GM23338 (cell line): ENCODE results near the gene CYP4B1. TPM values are rescaled to one million over a fixed set of nuclear protein-coding genes. Genes with fewer than 3 reads are reported as not detected.

Source experiments
- ATAC-seq: fragments of 200-7000 bp; cut with Tn5 transposase; 3 replicates; pipeline ENCODE4 v1.9.1; 2020
- DNase-seq: peaks from one replicate; pipeline ENCODE4 v3.0.0-alpha.2; 2015; ENCODE audit warnings: low spot score
- H2AFZ ChIP-seq: fragments of 200-600 bp; sonication (generic); 2 replicates; pipeline ENCODE4 v1.8.0; 2016; ENCODE audit warnings: antibody characterized with exemption, mild to moderate bottlenecking, moderate library complexity
- H3F3A ChIP-seq: fragments of 200-600 bp; sonication (generic); replicated peaks from 2 replicates; pipeline ENCODE4 v1.8.0; 2017; ENCODE audit warnings: antibody characterized with exemption, mixed run types, low read depth
- H3K27ac ChIP-seq: fragments of 200-600 bp; sonication (generic); 2 replicates; pipeline ENCODE4 v1.6.1; 2016; ENCODE audit warnings: low read depth
- H3K27me3 ChIP-seq: fragments of 200-600 bp; sonication (generic); 2 replicates; pipeline ENCODE4 v1.8.0; 2016; ENCODE audit warnings: mild to moderate bottlenecking, mixed run types, moderate library complexity; ENCODE audit not compliant: insufficient read depth
- H3K36me3 ChIP-seq: fragments of 200-600 bp; sonication (generic); 2 replicates; pipeline ENCODE4 v1.8.0; 2016; ENCODE audit warnings: mild to moderate bottlenecking; ENCODE audit not compliant: insufficient read depth
- H3K4me1 ChIP-seq: fragments of 200-600 bp; sonication (generic); 2 replicates; pipeline ENCODE4 v1.8.0; 2016; ENCODE audit warnings: mild to moderate bottlenecking, moderate library complexity; ENCODE audit not compliant: insufficient read depth
- H3K4me2 ChIP-seq: fragments of 200-600 bp; sonication (generic); 2 replicates; pipeline ENCODE4 v1.7.1; 2017; ENCODE audit warnings: mixed run types
- H3K4me3 ChIP-seq: fragments of 200-600 bp; sonication (generic); 2 replicates; pipeline ENCODE4 v1.6.1; 2016; ENCODE audit warnings: mixed run types
- H3K79me2 ChIP-seq: fragments of 200-600 bp; sonication (generic); replicated peaks from 2 replicates; pipeline ENCODE4 v1.8.0; 2017; ENCODE audit warnings: mild to moderate bottlenecking; ENCODE audit not compliant: insufficient read depth
- H3K9me2 ChIP-seq: fragments of 200-600 bp; sonication (generic); 2 replicates; pipeline ENCODE4 v1.8.0; 2017; ENCODE audit not compliant: insufficient read depth
- H4K20me1 ChIP-seq: fragments of 200-600 bp; sonication (generic); replicated peaks from 2 replicates; pipeline ENCODE4 v1.8.0; 2017; ENCODE audit warnings: mild to moderate bottlenecking; ENCODE audit not compliant: insufficient read depth
- H3K27ac Mint-ChIP-seq: 2 replicates; pipeline ENCODE4 v1.8.0; 2020; ENCODE audit warnings: inconsistent platforms, mild to moderate bottlenecking, moderate library complexity, mixed read lengths
- H3K27me3 Mint-ChIP-seq: 3 replicates; pipeline ENCODE4 v1.8.0; 2022; ENCODE audit warnings: low read depth, mild to moderate bottlenecking, moderate library complexity, mixed read lengths, inconsistent platforms; ENCODE audit not compliant: insufficient read depth, poor library complexity
- H3K36me3 Mint-ChIP-seq: 3 replicates; pipeline ENCODE4 v1.8.0; 2021; ENCODE audit warnings: low read depth, mild to moderate bottlenecking, inconsistent platforms, moderate library complexity, mixed read lengths
- H3K4me1 Mint-ChIP-seq: 3 replicates; pipeline ENCODE4 v1.8.0; 2020; ENCODE audit warnings: mild to moderate bottlenecking, inconsistent platforms, mixed read lengths
- H3K4me3 Mint-ChIP-seq: 3 replicates; pipeline ENCODE4 v1.8.0; 2021; ENCODE audit warnings: moderate library complexity, mild to moderate bottlenecking, inconsistent platforms, mixed read lengths
- H3K9me3 Mint-ChIP-seq: 3 replicates; pipeline ENCODE4 v1.8.0; 2020; ENCODE audit warnings: moderate library complexity, mild to moderate bottlenecking, inconsistent platforms, mixed read lengths
- CREB1 ChIP-seq: fragments of 250-450 bp; sonication (Bioruptor Pico); IDR thresholded peaks from 2 replicates; pipeline ENCODE4 v1.5.0; 2020; ENCODE audit warnings: low read depth, mild to moderate bottlenecking, moderate library complexity
- CTCF ChIP-seq, 2 experiments: fragments of 200-600 bp in 1 of 2; sonication (generic) in 1 of 2; conservative IDR thresholded peaks; 2 replicates each; pipeline versions ENCODE4 v1.5.1 to v1.6.1; 2016 to 2017; ENCODE audit warnings: antibody characterized with exemption in 2 of 2, low read depth in 2 of 2, mild to moderate bottlenecking in 2 of 2, moderate library complexity in 1 of 2
- ETS1 ChIP-seq: IDR thresholded peaks from 2 replicates; pipeline ENCODE4 v1.6.1; 2016; ENCODE audit warnings: antibody characterized with exemption
- EZH2 ChIP-seq: fragments of 200-600 bp; sonication (generic); IDR thresholded peaks from one replicate; pipeline ENCODE4 v1.8.0; 2017; ENCODE audit warnings: antibody characterized with exemption, mild to moderate bottlenecking, low read depth; ENCODE audit not compliant: unreplicated experiment
- JUNB ChIP-seq: IDR thresholded peaks from one replicate; pipeline ENCODE4 v1.6.1; 2016; ENCODE audit warnings: antibody characterized with exemption; ENCODE audit not compliant: unreplicated experiment
- STAT1 ChIP-seq: IDR thresholded peaks from one replicate; pipeline ENCODE4 v1.6.1; 2016; ENCODE audit warnings: antibody characterized with exemption; ENCODE audit not compliant: unreplicated experiment
- ZNF114 ChIP-seq: fragments of 250-450 bp; sonication (Bioruptor Pico); IDR thresholded peaks from 2 replicates; pipeline ENCODE4 v1.5.0; 2020; ENCODE audit warnings: mild to moderate bottlenecking, moderate library complexity
- ZNF331 ChIP-seq: fragments of 250-450 bp; sonication (Bioruptor Pico); IDR thresholded peaks from 2 replicates; pipeline ENCODE4 v1.5.0; 2020; ENCODE audit warnings: low read depth, mild to moderate bottlenecking, moderate library complexity
- ZNF462 ChIP-seq: fragments of 250-450 bp; sonication (Bioruptor Pico); IDR thresholded peaks from 2 replicates; pipeline ENCODE4 v1.5.0; 2020; ENCODE audit warnings: mild to moderate bottlenecking, moderate library complexity
- polyA plus RNA-seq: library from polyadenylated mRNA; unstranded; fragments of >200 nt; fragmentation: Nextera tagmentation; extraction: Ambion mirVana; gene quantifications from 2 replicates; pipeline ENCODE4 v1.2.1, GENCODE V29; 2016
- total RNA-seq: library from RNA; depleted of rRNA; stranded (reverse); fragments of >200 nt; shearing (Covaris generic); gene quantifications from 2 replicates; pipeline ENCODE4 v1.2.3, GENCODE V29; 2014

CYP4B1 gene
- total and polyA plus RNA-seq, 2 experiments from 2014 or later, result not detected

DNA sequence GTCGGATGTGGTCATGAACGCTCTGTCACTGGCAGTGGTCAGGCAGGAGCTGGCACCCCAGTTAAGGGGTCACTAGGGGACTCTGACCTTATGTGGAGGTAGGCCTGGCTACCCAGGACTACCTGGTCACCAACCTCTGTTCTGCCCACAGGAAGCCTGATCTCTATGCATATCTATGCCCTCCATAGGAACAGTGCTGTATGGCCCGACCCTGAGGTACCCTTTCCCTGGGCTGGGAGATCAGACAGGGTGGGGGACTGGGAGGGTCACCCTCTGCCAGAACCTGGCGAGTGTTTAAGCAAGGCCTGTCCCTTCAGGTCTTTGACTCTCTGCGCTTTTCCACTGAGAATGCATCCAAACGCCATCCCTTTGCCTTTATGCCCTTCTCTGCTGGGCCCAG, 19.0 kb downstream of the CYP4B1 start (continued):
- TF ChIP-seq ZNF462 (CRISPR knock-in tag), result no peak
- TF ChIP-seq ZNF331 (CRISPR knock-in tag), result no peak
- no peak for TF ChIP-seq STAT1
- TF ChIP-seq JUNB, result no peak
- TF ChIP-seq ZNF114 (CRISPR knock-in tag), result no peak
- no peak for TF ChIP-seq EZH2
- no peak for TF ChIP-seq CTCF (conservative IDR thresholded peaks at IDR 0.05; ENCODE audit: low read depth in 2 of 2)
- TF ChIP-seq CREB1 (CRISPR knock-in tag), result no peak

GRCh38 chr1:46818591-46818990, 19.7 kb downstream of the CYP4B1 start:
- no peak overlapping the region for H3K4me2 ChIP-seq
- H3K4me1 ChIP-seq, result 0 out of 2 replicates have a peak, but pooled peaks cover 5% of the 10 kb centered on the region
- no peaks in the 10 kb centered on the region for H3F3A ChIP-seq
- H4K20me1 ChIP-seq, result no peaks in the 10 kb centered on the region
- H3K79me2 ChIP-seq, result no peaks in the 10 kb centered on the region
- H2AFZ ChIP-seq, result no peak overlapping the region
- no peak overlapping the region for H3K27ac Mint-ChIP-seq
- no peak overlapping the region for H3K27ac ChIP-seq
- DNase-seq (no peak), ATAC-seq (no peak)
- no peaks in the 10 kb centered on the region for H3K36me3 ChIP-seq
- H3K27me3 Mint-ChIP-seq, result peaks cover 2% of the 10 kb centered on the region
- no peaks in the 10 kb centered on the region for H3K27me3 ChIP-seq
- peaks cover 14% of the 10 kb centered on the region for H3K4me1 Mint-ChIP-seq
- H3K9me3 Mint-ChIP-seq, result no peaks in the 10 kb centered on the region; the same call in 2 of the 3 replicates
- no peak overlapping the region for H3K4me3 Mint-ChIP-seq
- no peaks in the 10 kb centered on the region; the same call in 2 of the 3 replicates for H3K36me3 Mint-ChIP-seq
- no peak overlapping the region for H3K4me3 ChIP-seq
- H3K9me2 ChIP-seq, result no peaks in the 10 kb centered on the region
- TF ChIP-seq STAT1, result no peak
- no peak for TF ChIP-seq ETS1
- no peak for TF ChIP-seq CTCF (conservative IDR thresholded peaks at IDR 0.05; ENCODE audit: low read depth in 2 of 2)
